ENCODE results near the gene RNF19B. TPM values are rescaled to one million over a fixed set of nuclear protein-coding genes. Genes with fewer than 3 reads are reported as not detected.

Gene RNF19B
- total and polyA plus RNA-seq, 9 donors = 6.8 to 11.1 (median 9.7) TPM

- Histone ChIP-seq H3K27ac (ENCODE audit: low read length) (no peak overlapping the region), H3K9me3 (replicated peaks; ENCODE audit: control insufficient read depth, low read depth, low read length) (no peaks in the 10 kb centered on the region), H3K36me3 (ENCODE audit: control insufficient read depth, insufficient read depth, low read length) (no peaks in the 10 kb centered on the region), H3K27me3 (ENCODE audit: control insufficient read depth, insufficient read depth, low read length) (peaks cover 32% of the 10 kb centered on the region), H3K4me3 (ENCODE audit: low read length) (no peak overlapping the region), H3K4me1 (ENCODE audit: control insufficient read depth, insufficient read depth, low read length) (peaks cover 13% of the 10 kb centered on the region)
- 60% methylated on average over 1 of the region's 3 CpGs for WGBS (ENCODE audit: insufficient coverage)
- no peak for DNase-seq
Measured at GRCh38 chr1:32903991-32904785, 60.4 kb downstream of the RNF19B start.

- WGBS (ENCODE audit: insufficient coverage) = 65% methylated on average over 6 of the region's 6 CpGs
- Histone ChIP-seq H3K9me3 (replicated peaks; ENCODE audit: control insufficient read depth, low read depth, low read length) (no peaks in the 10 kb centered on the region), H3K4me1 (ENCODE audit: control insufficient read depth, insufficient read depth, low read length) (peaks cover 13% of the 10 kb centered on the region), H3K27me3 (ENCODE audit: control insufficient read depth, insufficient read depth, low read length) (peaks cover 37% of the 10 kb centered on the region), H3K36me3 (ENCODE audit: control insufficient read depth, insufficient read depth, low read length) (no peaks in the 10 kb centered on the region), H3K27ac (ENCODE audit: low read length) (no peak overlapping the region), H3K4me3 (ENCODE audit: low read length) (no peak overlapping the region)
- no peak for DNase-seq
Measured at GRCh38 chr1:32902535-32902920, 62.1 kb downstream of the RNF19B start.

- H3K4me1 ChIP-seq (ENCODE audit: control insufficient read depth, insufficient read depth, low read length) = peaks cover 13% of the 10 kb centered on the region
- peak overlapping the region; percentile 53 for H3K4me3 ChIP-seq (ENCODE audit: low read length)
- H3K27ac ChIP-seq (ENCODE audit: low read length) = no peak overlapping the region
- H3K9me3 ChIP-seq (replicated peaks; ENCODE audit: control insufficient read depth, low read depth, low read length) = no peaks in the 10 kb centered on the region
- no peaks in the 10 kb centered on the region for H3K36me3 ChIP-seq (ENCODE audit: control insufficient read depth, insufficient read depth, low read length)
- no CpG with 5 or more reads among the region's 24 CpGs for whole genome bisulfite sequencing (ENCODE audit: insufficient coverage)
- DNase-seq = no peak
- peaks cover 37% of the 10 kb centered on the region for H3K27me3 ChIP-seq (ENCODE audit: control insufficient read depth, insufficient read depth, low read length)
Measured at GRCh38 chr1:32901823-32902534, 62.6 kb downstream of the RNF19B start.

- WGBS (ENCODE audit: insufficient coverage) = under 1% methylated on average over 83 of the region's 92 CpGs
- Histone ChIP-seq H3K36me3 (ENCODE audit: control insufficient read depth, insufficient read depth, low read length) (no peaks in the 10 kb centered on the region), H3K4me3 (ENCODE audit: low read length) (peak within 1 kb of the TSS; percentile 54), H3K27me3 (ENCODE audit: control insufficient read depth, insufficient read depth, low read length) (peaks cover 37% of the 10 kb centered on the region), H3K9me3 (replicated peaks; ENCODE audit: control insufficient read depth, low read depth, low read length) (no peaks in the 10 kb centered on the region), H3K27ac (ENCODE audit: low read length) (no peak within 1 kb of the TSS), H3K4me1 (ENCODE audit: control insufficient read depth, insufficient read depth, low read length) (peaks cover 13% of the 10 kb centered on the region)
- DNase-seq = peak; percentile 66
Measured at GRCh38 chr1:32900956-32901822, 63.4 kb downstream of the RNF19B start, which contains the start of gene TMEM54. TSS of gene TMEM54 (minus strand) at chr1:32901389. CDS start at chr1:32901238, 151 bp downstream.

- no peaks in the 10 kb centered on the region for H3K36me3 ChIP-seq (ENCODE audit: control insufficient read depth, insufficient read depth, low read length)
- H3K27me3 ChIP-seq (ENCODE audit: control insufficient read depth, insufficient read depth, low read length) = peaks cover 39% of the 10 kb centered on the region
- peaks cover 13% of the 10 kb centered on the region for H3K4me1 ChIP-seq (ENCODE audit: control insufficient read depth, insufficient read depth, low read length)
- 14% methylated on average over 13 of the region's 22 CpGs for whole genome bisulfite sequencing (ENCODE audit: insufficient coverage)
- no peaks in the 10 kb centered on the region for H3K9me3 ChIP-seq (replicated peaks; ENCODE audit: control insufficient read depth, low read depth, low read length)
- no peak overlapping the region for H3K27ac ChIP-seq (ENCODE audit: low read length)
- H3K4me3 ChIP-seq (ENCODE audit: low read length) = peak overlapping the region; percentile 54
- no peak for DNase-seq
Measured at GRCh38 chr1:32900371-32900955, 64.1 kb downstream of the RNF19B start.

- peaks cover 42% of the 10 kb centered on the region for H3K27me3 ChIP-seq (ENCODE audit: control insufficient read depth, insufficient read depth, low read length)
- WGBS (ENCODE audit: insufficient coverage) = 73% methylated on average over 6 of the region's 7 CpGs
- no peaks in the 10 kb centered on the region for H3K9me3 ChIP-seq (replicated peaks; ENCODE audit: control insufficient read depth, low read depth, low read length)
- DNase-seq = no peak
- no peak overlapping the region for H3K4me3 ChIP-seq (ENCODE audit: low read length)
- no peaks in the 10 kb centered on the region for H3K36me3 ChIP-seq (ENCODE audit: control insufficient read depth, insufficient read depth, low read length)
- H3K4me1 ChIP-seq (ENCODE audit: control insufficient read depth, insufficient read depth, low read length) = peaks cover 13% of the 10 kb centered on the region
- H3K27ac ChIP-seq (ENCODE audit: low read length) = no peak overlapping the region
Measured at GRCh38 chr1:32899586-32900296, 64.9 kb downstream of the RNF19B start.

GRCh38 chr1:32898958-32899357 is 65.7 kb downstream of the RNF19B start:
- H3K36me3 ChIP-seq (ENCODE audit: control insufficient read depth, insufficient read depth, low read length) = no peaks in the 10 kb centered on the region
- WGBS (ENCODE audit: insufficient coverage) = 100% methylated on average over 2 of the region's 3 CpGs
- no peaks in the 10 kb centered on the region for H3K9me3 ChIP-seq (replicated peaks; ENCODE audit: control insufficient read depth, low read depth, low read length)
- no peak overlapping the region for H3K4me3 ChIP-seq (ENCODE audit: low read length)
- peaks cover 13% of the 10 kb centered on the region for H3K4me1 ChIP-seq (ENCODE audit: control insufficient read depth, insufficient read depth, low read length)
- H3K27me3 ChIP-seq (ENCODE audit: control insufficient read depth, insufficient read depth, low read length) = peaks cover 48% of the 10 kb centered on the region
- no peak overlapping the region for H3K27ac ChIP-seq (ENCODE audit: low read length)
- no peak for DNase-seq

- WGBS (ENCODE audit: insufficient coverage) = 88% methylated on average over 9 of the region's 9 CpGs
- H3K4me3 ChIP-seq (ENCODE audit: low read length) = no peak overlapping the region
- no peak for DNase-seq
- no peaks in the 10 kb centered on the region for H3K9me3 ChIP-seq (replicated peaks; ENCODE audit: control insufficient read depth, low read depth, low read length)
- H3K36me3 ChIP-seq (ENCODE audit: control insufficient read depth, insufficient read depth, low read length) = no peaks in the 10 kb centered on the region
- peaks cover 56% of the 10 kb centered on the region for H3K27me3 ChIP-seq (ENCODE audit: control insufficient read depth, insufficient read depth, low read length)
- peaks cover 17% of the 10 kb centered on the region for H3K4me1 ChIP-seq (ENCODE audit: control insufficient read depth, insufficient read depth, low read length)
- H3K27ac ChIP-seq (ENCODE audit: low read length) = no peak overlapping the region
Measured at GRCh38 chr1:32898056-32898455, 66.6 kb downstream of the RNF19B start.

All from muscle of leg (tissue), 11 donors.